Upper lobe of left lung (tissue), 4 donors: ENCODE data around the gene CPNE4.

Source experiments
- EP300 ChIP-seq, 4 donors: sonication (generic); formaldehyde crosslinking; IDR thresholded peaks; one replicate each; pipeline ENCODE4 v1.5.1; 2017; ENCODE audit warnings: antibody characterized with exemption in 4 of 4, control low read depth in 2 of 4
- POLR2A ChIP-seq, 4 donors: fragments of 450-650 bp; IDR thresholded peaks; one replicate each; pipeline ENCODE4 v1.5.1; 2016 to 2017; ENCODE audit warnings: antibody characterized with exemption in 4 of 4, mild to moderate bottlenecking in 2 of 4
- POLR2AphosphoS5 ChIP-seq, 2 donors: sonication (generic); formaldehyde crosslinking; IDR thresholded peaks; one replicate each; pipeline ENCODE4 v1.5.1; 2017; ENCODE audit warnings: antibody characterized with exemption in 2 of 2
- TF ChIP-seq, protein P1 (sequence below), 6 experiments: fragments of 450-650 bp in 4 of 6; fragments of 200-600 bp in 2 of 6; sonication (generic) in 2 of 6; IDR thresholded peaks; one replicate each; pipeline ENCODE4 v1.5.1; 2016 to 2019; ENCODE audit warnings: antibody characterized with exemption in 6 of 6

DNA sequence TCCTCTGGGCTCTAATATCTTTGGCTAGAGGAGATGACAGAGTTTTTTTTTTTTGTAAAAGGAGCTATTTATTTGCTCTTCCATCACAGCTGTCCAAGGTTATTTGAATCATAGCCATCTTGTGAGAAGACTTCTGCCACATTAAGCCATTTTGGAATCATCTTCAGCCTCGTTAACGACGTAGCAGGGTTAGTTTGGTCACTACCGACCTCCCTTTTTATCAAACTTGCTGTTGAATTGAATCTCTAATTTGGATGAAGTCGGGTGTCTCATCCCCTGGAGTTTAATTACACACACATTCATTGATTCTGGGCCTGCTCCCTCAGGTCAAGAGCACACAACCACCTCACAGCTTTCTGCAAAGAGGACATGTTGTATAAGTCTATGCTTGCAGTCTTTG, 238.7 kb downstream of the CPNE4 start:
- TF ChIP-seq POLR2A (IDR thresholded peaks at IDR 0.05) (no peak), POLR2AphosphoS5 (IDR thresholded peaks at IDR 0.05) (no peak), EP300 (IDR thresholded peaks at IDR 0.05) (no peak)
- TF ChIP-seq, protein P1, sequence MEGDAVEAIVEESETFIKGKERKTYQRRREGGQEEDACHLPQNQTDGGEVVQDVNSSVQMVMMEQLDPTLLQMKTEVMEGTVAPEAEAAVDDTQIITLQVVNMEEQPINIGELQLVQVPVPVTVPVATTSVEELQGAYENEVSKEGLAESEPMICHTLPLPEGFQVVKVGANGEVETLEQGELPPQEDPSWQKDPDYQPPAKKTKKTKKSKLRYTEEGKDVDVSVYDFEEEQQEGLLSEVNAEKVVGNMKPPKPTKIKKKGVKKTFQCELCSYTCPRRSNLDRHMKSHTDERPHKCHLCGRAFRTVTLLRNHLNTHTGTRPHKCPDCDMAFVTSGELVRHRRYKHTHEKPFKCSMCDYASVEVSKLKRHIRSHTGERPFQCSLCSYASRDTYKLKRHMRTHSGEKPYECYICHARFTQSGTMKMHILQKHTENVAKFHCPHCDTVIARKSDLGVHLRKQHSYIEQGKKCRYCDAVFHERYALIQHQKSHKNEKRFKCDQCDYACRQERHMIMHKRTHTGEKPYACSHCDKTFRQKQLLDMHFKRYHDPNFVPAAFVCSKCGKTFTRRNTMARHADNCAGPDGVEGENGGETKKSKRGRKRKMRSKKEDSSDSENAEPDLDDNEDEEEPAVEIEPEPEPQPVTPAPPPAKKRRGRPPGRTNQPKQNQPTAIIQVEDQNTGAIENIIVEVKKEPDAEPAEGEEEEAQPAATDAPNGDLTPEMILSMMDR (IDR thresholded peaks at IDR 0.05) = no peak
